ENCODE results near the gene ATP9B. TPM values are rescaled to one million over a fixed set of nuclear protein-coding genes. Genes with fewer than 3 reads are reported as not detected.

The ATP9B gene
- total and polyA plus RNA-seq, 10 of the 15 experiments (the other 5 are each of a cell fraction or from before 2014, with no cell fraction given): 0.74 to 20.7 (median 12.9) TPM

GRCh38 chr18:79248495-79249060, 179.4 kb downstream of the ATP9B start (continued):
- no peak for TF ChIP-seq IRF3 (IDR thresholded peaks at IDR 0.05)
- TF ChIP-seq TCF12 (IDR thresholded peaks at IDR 0.05; ENCODE audit: low read depth, low read length): no peak
- no peak for TF ChIP-seq ZSCAN29 (IDR thresholded peaks at IDR 0.05)
- TF ChIP-seq BCL3 (IDR thresholded peaks at IDR 0.05; ENCODE audit: borderline replicate concordance, insufficient read depth, low read depth, low read length, poor library complexity, severe bottlenecking): no peak
- TF ChIP-seq ZNF622 (IDR thresholded peaks at IDR 0.05): no peak
- TF ChIP-seq STAT3 (IDR thresholded peaks at IDR 0.05; ENCODE audit: low read depth, low read length): no peak
- TF ChIP-seq PBX3 (IDR thresholded peaks at IDR 0.05; ENCODE audit: insufficient replicate concordance, low read depth, low read length): no peak
- no peak for TF ChIP-seq RCOR1 (conservative IDR thresholded peaks at IDR 0.05; ENCODE audit: low read depth, low read length)
- TF ChIP-seq ESRRA (IDR thresholded peaks at IDR 0.05; ENCODE audit: low read length): no peak
